Sigmoid colon (tissue), 7 donors: ENCODE measurements around the gene ATG7. TPM values are rescaled to one million over a fixed set of nuclear protein-coding genes. Genes with fewer than 3 reads are reported as not detected.
"Not testable (repeated sequence)": the region's sequence is repeated elsewhere in the genome, so short reads cannot be mapped to it uniquely, and the experiment has no call there.

ENCODE experiments used
- DNase-seq: peaks from one replicate; pipeline ENCODE4 v3.0.0-alpha.2; 2019
- H3K27ac ChIP-seq, 4 donors: fragments of 200-600 bp; sonication (generic); one replicate each; pipeline ENCODE4 v1.5.1; 2016 to 2019; ENCODE audit warnings: mild to moderate bottlenecking in 1 of 4
- H3K27me3 ChIP-seq, 3 donors: fragments of 200-600 bp; sonication (generic); one replicate each; pipeline ENCODE4 v1.5.1; 2019; ENCODE audit warnings: mild to moderate bottlenecking in 1 of 3
- H3K36me3 ChIP-seq, 4 donors: fragments of 200-600 bp; sonication (generic); one replicate each; pipeline ENCODE4 v1.5.1; 2016 to 2019
- H3K4me1 ChIP-seq, 4 donors: fragments of 200-600 bp; sonication (generic); one replicate each; pipeline ENCODE4 v1.5.1; 2017 to 2019
- H3K4me3 ChIP-seq, 4 donors: fragments of 200-600 bp; sonication (generic); one replicate each; pipeline ENCODE4 v1.5.1; 2017 to 2019; ENCODE audit warnings: mild to moderate bottlenecking in 2 of 4, moderate library complexity in 1 of 4
- H3K9me3 ChIP-seq, 4 donors: fragments of 200-600 bp in 3 of 4; sonication (generic) in 3 of 4; one replicate each; pipeline versions ENCODE4 v1.5.1 to v1.6.1; 2013 to 2019
- CTCF ChIP-seq, 4 experiments: fragments of 450-650 bp in 3 of 4; fragments of 200-600 bp in 1 of 4; IDR thresholded peaks; one replicate each; pipeline ENCODE4 v1.5.1; 2016 to 2019; ENCODE audit warnings: antibody characterized with exemption in 4 of 4, mild to moderate bottlenecking in 3 of 4, moderate library complexity in 2 of 4
- EP300 ChIP-seq, 4 donors: sonication (generic); formaldehyde crosslinking; IDR thresholded peaks; one replicate each; pipeline ENCODE4 v1.6.1; 2017; ENCODE audit warnings: antibody characterized with exemption in 4 of 4
- POLR2A ChIP-seq, 2 donors: fragments of 450-650 bp; IDR thresholded peaks; one replicate each; pipeline ENCODE4 v1.6.1; 2016; ENCODE audit warnings: antibody characterized with exemption in 2 of 2, mild to moderate bottlenecking in 2 of 2, moderate library complexity in 2 of 2
- POLR2AphosphoS5 ChIP-seq, 4 donors: sonication (generic); formaldehyde crosslinking; IDR thresholded peaks; one replicate each; pipeline ENCODE4 v1.6.1; 2017; ENCODE audit warnings: antibody characterized with exemption in 4 of 4
- WGBS, 2 donors: extraction: QIAGEN DNeasy Blood & Tissue Kit; methylation state at CpG; one replicate each; pipeline ENCODE4 v1.1.7; 2013; 5-methylcytosine and 5-hydroxymethylcytosine counted together
- intact Hi-C: fragments of 100-400 bp; cut with DNase I; formaldehyde crosslinking; loops from one replicate; pipeline ENCODE4 v1.15.1; 2023
- polyA plus RNA-seq, 3 donors: library from polyadenylated mRNA; stranded (reverse); fragments of 200-250 nt; gene quantifications; one replicate each; pipeline ENCODE4 v1.2.3, GENCODE V29; 2013
- total RNA-seq, 4 donors: library from RNA; depleted of rRNA; stranded (reverse); fragments of >200 nt; gene quantifications; one replicate each; pipeline ENCODE4 v1.1.0, GENCODE V29; 2016
- donor health status: healthy with polysubstance abuse.
- donor health status: Bipolar disorder and iron deficiency.
- donor health status: healthy.

The ATG7 gene
- total and polyA plus RNA-seq, 7 donors: 12.5 to 62.9 (median 34.8) TPM

DNA sequence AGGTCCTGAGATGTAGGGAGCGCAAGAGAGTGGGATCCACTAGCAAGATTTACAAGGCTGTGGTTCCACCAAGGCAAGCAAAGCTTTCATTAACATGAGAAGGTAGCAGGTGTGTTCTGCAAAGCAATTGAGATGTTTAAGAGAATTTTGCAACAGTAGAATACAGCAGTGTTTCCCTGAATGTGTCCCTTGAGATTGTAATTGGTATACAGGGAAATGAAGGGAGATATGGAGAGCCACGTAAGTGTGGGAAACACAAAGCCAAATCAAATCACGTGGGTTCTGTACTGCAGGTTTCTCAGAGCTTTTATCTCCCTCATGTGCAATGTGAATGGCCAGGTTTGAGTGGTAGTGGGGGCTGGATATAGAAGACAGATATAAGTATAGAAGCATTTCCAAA lies 67.3 kb downstream of the ATG7 start:
- Histone ChIP-seq H3K9me3 (no peaks in the 10 kb centered on the region), H3K4me3 (no peak overlapping the region), H3K4me1 (no peaks in the 10 kb centered on the region), H3K36me3 (peaks cover 0 to 38% (median 3%) of the 10 kb centered on the region in 4 donors), H3K27ac (no peak overlapping the region), H3K27me3 (no peaks in the 10 kb centered on the region)
- intact Hi-C loops: loop anchor here (10.0 kb wide), 2 partner anchors 105 to 395 kb away; no protein-coding TSS in a partner anchor
- TF ChIP-seq EP300 (IDR thresholded peaks at IDR 0.05): no peak
- TF ChIP-seq POLR2AphosphoS5 (IDR thresholded peaks at IDR 0.05): no peak
- no peak for TF ChIP-seq CTCF (IDR thresholded peaks at IDR 0.05)
- no peak for TF ChIP-seq POLR2A (IDR thresholded peaks at IDR 0.05)
- DNase-seq: no peak
- 90 to 95% methylated on average over 3 of the region's 3 CpGs for WGBS, 2 donors

GRCh38 chr3:11346416-11346815 lies 74.2 kb downstream of the ATG7 start:
- Histone ChIP-seq H3K4me1 (no peaks in the 10 kb centered on the region), H3K4me3 (no peak overlapping the region), H3K36me3 (peaks cover 0 to 70% (median 12%) of the 10 kb centered on the region in 4 donors), H3K27me3 (no peaks in the 10 kb centered on the region), H3K27ac (no peak overlapping the region), H3K9me3 (no peaks in the 10 kb centered on the region)
- no peak for DNase-seq
- TF ChIP-seq EP300 (IDR thresholded peaks at IDR 0.05): no peak
- TF ChIP-seq CTCF (IDR thresholded peaks at IDR 0.05): no peak
- no peak for TF ChIP-seq POLR2A (IDR thresholded peaks at IDR 0.05)
- no peak for TF ChIP-seq POLR2AphosphoS5 (IDR thresholded peaks at IDR 0.05)
- intact Hi-C loops: no loop called here
- WGBS, 2 donors: 32 to 71% methylated on average over 1 of the region's 1 CpG

- H3K27ac ChIP-seq, H3K4me3 ChIP-seq, DNase-seq, H3K27me3 ChIP-seq, H3K4me1 ChIP-seq, intact Hi-C loops, H3K9me3 ChIP-seq: not testable (repeated sequence)
- peaks cover 0 to 58% (median 12%) of the 10 kb centered on the region in 4 donors for H3K36me3 ChIP-seq
- whole genome bisulfite sequencing, 2 donors: 98 to 99% methylated on average over 6 of the region's 6 CpGs
Measured at GRCh38 chr3:11348877-11349276, 76.7 kb downstream of the ATG7 start.

- no peak for DNase-seq
- no peak overlapping the region for H3K4me3 ChIP-seq
- H3K36me3 ChIP-seq: peaks cover 0 to 60% (median 12%) of the 10 kb centered on the region in 4 donors
- H3K9me3 ChIP-seq: no peaks in the 10 kb centered on the region
- H3K27me3 ChIP-seq: no peaks in the 10 kb centered on the region
- no peak overlapping the region for H3K27ac ChIP-seq
- no peaks in the 10 kb centered on the region for H3K4me1 ChIP-seq
- intact Hi-C loops: no loop called here
- TF ChIP-seq EP300 (IDR thresholded peaks at IDR 0.05) (no peak), CTCF (IDR thresholded peaks at IDR 0.05) (no peak), POLR2AphosphoS5 (IDR thresholded peaks at IDR 0.05) (no peak), POLR2A (IDR thresholded peaks at IDR 0.05) (no peak)
- WGBS, 2 donors: 87 to 93% methylated on average over 2 of the region's 2 CpGs
Measured at GRCh38 chr3:11349446-11349845, 77.2 kb downstream of the ATG7 start.

- H3K4me3 ChIP-seq: no peak overlapping the region
- no peak for DNase-seq
- WGBS, 2 donors: 94 to 97% methylated on average over 2 of the region's 2 CpGs
- intact Hi-C loops: no loop called here
- H3K27me3 ChIP-seq: no peaks in the 10 kb centered on the region
- peaks cover 0 to 50% (median 12%) of the 10 kb centered on the region in 4 donors for H3K36me3 ChIP-seq
- TF ChIP-seq POLR2A (IDR thresholded peaks at IDR 0.05): no peak
- no peak for TF ChIP-seq POLR2AphosphoS5 (IDR thresholded peaks at IDR 0.05)
- TF ChIP-seq EP300 (IDR thresholded peaks at IDR 0.05): no peak
- no peak for TF ChIP-seq CTCF (IDR thresholded peaks at IDR 0.05)
- no peaks in the 10 kb centered on the region for H3K9me3 ChIP-seq
- H3K4me1 ChIP-seq: no peaks in the 10 kb centered on the region
- no peak overlapping the region for H3K27ac ChIP-seq
Measured at GRCh38 chr3:11350374-11350773, 78.2 kb downstream of the ATG7 start.
